Retinal pigment epithelial cell (primary cell): Measurements from ENCODE around the gene SPINK8.
A peak's percentile ranks its signal among the peaks of the same experiment; 100 is the strongest.

Source experiments
- DNase-seq: peaks from one replicate; pipeline ENCODE4 v3.0.0-alpha.2; 2010; ENCODE audit warnings: low read depth
- H3K4me3 ChIP-seq: 2 replicates; pipeline ENCODE4 v1.5.1; 2011; ENCODE audit warnings: mild to moderate bottlenecking, low read length, control low read depth, moderate library complexity
- TF ChIP-seq, protein P1 (sequence below): conservative IDR thresholded peaks from 2 replicates; pipeline ENCODE4 v1.5.1; 2011; ENCODE audit warnings: low read depth, low read length, control low read depth, inconsistent platforms

SPINK8 gene

DNA sequence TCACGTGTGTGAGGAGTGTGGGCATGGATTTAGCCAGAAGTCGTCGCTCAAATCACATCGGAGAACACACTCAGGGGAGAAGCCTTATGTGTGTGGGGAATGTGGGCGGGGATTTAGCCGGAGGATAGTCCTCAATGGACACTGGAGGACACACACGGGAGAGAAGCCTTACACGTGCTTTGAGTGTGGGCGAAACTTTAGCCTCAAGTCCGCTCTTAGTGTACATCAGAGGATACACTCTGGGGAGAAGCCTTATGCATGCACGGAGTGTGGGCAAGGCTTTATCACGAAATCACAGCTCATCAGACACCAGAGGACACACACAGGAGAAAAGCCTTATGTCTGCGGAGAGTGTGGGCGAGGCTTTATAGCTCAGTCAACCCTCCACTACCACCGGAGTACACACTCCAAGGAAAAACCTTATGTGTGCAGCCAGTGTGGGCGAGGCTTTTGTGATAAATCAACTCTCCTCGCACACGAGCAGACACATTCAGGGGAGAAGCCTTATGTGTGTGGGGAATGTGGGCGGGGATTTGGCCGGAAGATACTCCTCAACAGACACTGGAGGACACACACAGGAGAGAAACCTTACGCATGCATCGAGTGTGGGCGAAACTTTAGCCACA is 64.4 kb downstream of the SPINK8 start:
- TF ChIP-seq, protein P1, sequence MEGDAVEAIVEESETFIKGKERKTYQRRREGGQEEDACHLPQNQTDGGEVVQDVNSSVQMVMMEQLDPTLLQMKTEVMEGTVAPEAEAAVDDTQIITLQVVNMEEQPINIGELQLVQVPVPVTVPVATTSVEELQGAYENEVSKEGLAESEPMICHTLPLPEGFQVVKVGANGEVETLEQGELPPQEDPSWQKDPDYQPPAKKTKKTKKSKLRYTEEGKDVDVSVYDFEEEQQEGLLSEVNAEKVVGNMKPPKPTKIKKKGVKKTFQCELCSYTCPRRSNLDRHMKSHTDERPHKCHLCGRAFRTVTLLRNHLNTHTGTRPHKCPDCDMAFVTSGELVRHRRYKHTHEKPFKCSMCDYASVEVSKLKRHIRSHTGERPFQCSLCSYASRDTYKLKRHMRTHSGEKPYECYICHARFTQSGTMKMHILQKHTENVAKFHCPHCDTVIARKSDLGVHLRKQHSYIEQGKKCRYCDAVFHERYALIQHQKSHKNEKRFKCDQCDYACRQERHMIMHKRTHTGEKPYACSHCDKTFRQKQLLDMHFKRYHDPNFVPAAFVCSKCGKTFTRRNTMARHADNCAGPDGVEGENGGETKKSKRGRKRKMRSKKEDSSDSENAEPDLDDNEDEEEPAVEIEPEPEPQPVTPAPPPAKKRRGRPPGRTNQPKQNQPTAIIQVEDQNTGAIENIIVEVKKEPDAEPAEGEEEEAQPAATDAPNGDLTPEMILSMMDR = no peak
- DNase-seq = no peak
- no peak overlapping the region for H3K4me3 ChIP-seq

DNA sequence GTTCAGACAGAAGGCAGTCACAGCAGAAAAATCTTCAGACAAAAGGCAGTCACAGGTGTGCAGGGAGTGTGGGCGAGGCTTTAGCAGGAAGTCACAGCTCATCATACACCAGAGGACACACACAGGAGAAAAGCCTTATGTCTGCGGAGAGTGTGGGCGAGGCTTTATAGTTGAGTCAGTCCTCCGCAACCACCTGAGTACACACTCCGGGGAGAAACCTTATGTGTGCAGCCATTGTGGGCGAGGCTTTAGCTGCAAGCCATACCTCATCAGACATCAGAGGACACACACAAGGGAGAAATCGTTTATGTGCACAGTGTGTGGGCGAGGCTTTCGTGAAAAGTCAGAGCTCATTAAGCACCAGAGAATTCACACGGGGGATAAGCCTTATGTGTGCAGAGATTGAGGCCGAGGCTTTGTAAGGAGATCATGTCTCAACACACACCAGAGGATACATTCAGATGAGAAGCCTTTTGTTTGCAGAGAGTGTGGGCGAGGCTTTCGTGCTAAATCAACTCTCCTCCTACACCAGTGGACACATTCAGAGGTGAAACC is 65.0 kb downstream of the SPINK8 start:
- TF ChIP-seq, protein P1 = no peak
- DNase-seq = peak; percentile 69
- no peak overlapping the region for H3K4me3 ChIP-seq

DNA sequence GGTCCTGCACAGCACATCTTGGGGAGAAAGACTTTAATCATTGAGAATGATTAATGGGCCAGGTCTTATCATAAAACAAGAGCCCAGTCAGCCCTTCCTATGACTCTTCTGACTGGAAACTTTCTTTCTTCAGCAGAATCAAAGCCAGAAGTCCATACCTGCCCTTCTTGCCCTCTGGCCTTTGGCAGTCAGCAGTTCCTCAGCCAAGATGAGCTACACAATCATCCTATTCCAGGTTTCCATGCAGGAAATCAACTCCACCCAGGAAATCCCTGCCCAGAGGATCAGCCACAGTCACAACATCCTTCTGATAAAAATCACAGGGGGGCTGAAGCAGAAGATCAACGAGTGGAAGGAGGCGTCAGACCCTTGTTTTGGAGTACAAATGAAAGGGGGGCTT is 65.7 kb downstream of the SPINK8 start:
- no peak for DNase-seq
- TF ChIP-seq, protein P1 = no peak
- H3K4me3 ChIP-seq = no peak overlapping the region

DNA sequence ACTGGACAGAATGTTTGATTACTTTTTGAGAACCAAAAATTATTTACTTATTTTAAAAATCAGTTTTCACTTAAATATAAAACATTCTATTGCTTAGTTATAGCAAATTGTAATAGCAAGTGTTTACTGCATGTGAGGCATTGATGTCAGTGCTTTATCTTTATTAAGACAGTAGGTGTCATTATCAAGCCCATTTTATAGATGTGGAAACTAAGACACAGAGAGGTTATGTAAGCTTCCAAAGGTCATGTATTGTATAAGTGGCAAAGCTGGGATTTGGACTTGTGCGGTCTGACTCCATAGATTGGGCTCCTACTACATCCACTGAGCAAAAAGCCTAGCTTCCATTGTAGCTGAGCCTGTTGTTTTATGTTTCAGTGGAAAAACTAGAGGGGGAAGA is 74.9 kb downstream of the SPINK8 start:
- no peak overlapping the region for H3K4me3 ChIP-seq
- DNase-seq = no peak
- TF ChIP-seq, protein P1 = no peak
